ENCODE results near the gene TTC21A. TPM values are rescaled to one million over a fixed set of nuclear protein-coding genes. Genes with fewer than 3 reads are reported as not detected.

The TTC21A gene
- total and polyA plus RNA-seq, 2 of the 13 experiments (the other 11 are each of a cell fraction or from before 2014, with no cell fraction given), result 0.31 to 1.5 TPM

- CTCF ChIA-PET (ENCODE audit: low intra/inter-chr PET ratio, low total read pairs), result no interaction called here
- Histone ChIP-seq H3K27ac (ENCODE audit: extremely low read length, insufficient read depth, low read length) (no peak overlapping the region), H3K4me2 (ENCODE audit: low read depth, low read length) (no peak overlapping the region), H2AFZ (ENCODE audit: low read length) (no peak overlapping the region), H3K4me3 (replicated peaks in 1 of 3; ENCODE audit: insufficient read depth in 1 of 3, low read depth in 2 of 3, low read length in 3 of 3) (no peak overlapping the region), H4K20me1 (ENCODE audit: insufficient read depth, low read length) (no peaks in the 10 kb centered on the region), H3K36me3 (replicated peaks in 1 of 2; ENCODE audit: control insufficient read depth in 1 of 2, insufficient read depth in 2 of 2, low read length in 2 of 2) (peaks cover 4 to 20% of the 10 kb centered on the region in 2 experiments), H3K79me2 (ENCODE audit: insufficient read depth, low read length) (peaks cover 20% of the 10 kb centered on the region), H3K4me1 (ENCODE audit: insufficient read depth, low read length) (peaks cover 38% of the 10 kb centered on the region), H3K9ac (ENCODE audit: insufficient read depth, low read depth, low read length) (no peak overlapping the region), H3K27me3 (ENCODE audit: control insufficient read depth in 1 of 2, insufficient read depth in 2 of 2, low read length in 2 of 2) (no peaks in the 10 kb centered on the region; a peak in 1 of 5 replicates), H3K9me3 (ENCODE audit: low read length) (no peaks in the 10 kb centered on the region)
- FAIRE-seq, result no peak
- intact Hi-C loops (cut with micrococcal nuclease; ENCODE audit: unreplicated experiment), result no loop called here
- no peak for DNase-seq (ENCODE audit: low spot score)
- WGBS (ENCODE audit: low lambda C conversion rate), result 100% methylated on average over 3 of the region's 6 CpGs
- BruUV-seq (replicated peaks), result no TSS peak
- POLR2A ChIA-PET, result no interaction called here
- TF ChIP-seq ZNF143 (CRISPR knock-in tag; IDR thresholded peaks at IDR 0.05), result no peak
- TF ChIP-seq KLF9 (CRISPR knock-in tag; IDR thresholded peaks at IDR 0.05; ENCODE audit: low read depth), result no peak
- TF ChIP-seq SIN3B (IDR thresholded peaks at IDR 0.05; ENCODE audit: low read length), result no peak
- ATAC-seq, result no peak
- in situ Hi-C loops (cut with HindIII; ENCODE audit: extremely low pct_ligation_motif_present, low pct_unique_long_range_greater_than_20kb), result no loop called here
Observed at GRCh38 chr3:39103791-39104552, 3.5 kb upstream of the TTC21A start.

GRCh38 chr3:39104961-39105686 lies 2.4 kb upstream of the TTC21A start:
- Histone ChIP-seq H4K20me1 (ENCODE audit: insufficient read depth, low read length) (no peaks in the 10 kb centered on the region), H2AFZ (ENCODE audit: low read length) (no peak overlapping the region), H3K27me3 (ENCODE audit: control insufficient read depth in 1 of 2, insufficient read depth in 2 of 2, low read length in 2 of 2) (no peaks in the 10 kb centered on the region; a peak in 1 of 5 replicates), H3K27ac (ENCODE audit: extremely low read length, insufficient read depth, low read length) (no peak overlapping the region), H3K36me3 (replicated peaks in 1 of 2; ENCODE audit: control insufficient read depth in 1 of 2, insufficient read depth in 2 of 2, low read length in 2 of 2) (peaks cover 4 to 9% of the 10 kb centered on the region in 2 experiments; a peak in 3 of 5 replicates), H3K4me2 (ENCODE audit: low read depth, low read length) (no peak overlapping the region), H3K4me1 (ENCODE audit: insufficient read depth, low read length) (peaks cover 38% of the 10 kb centered on the region), H3K9me3 (ENCODE audit: low read length) (no peaks in the 10 kb centered on the region), H3K4me3 (replicated peaks in 1 of 3; ENCODE audit: insufficient read depth in 1 of 3, low read depth in 2 of 3, low read length in 3 of 3) (no peak overlapping the region), H3K9ac (ENCODE audit: insufficient read depth, low read depth, low read length) (no peak overlapping the region), H3K79me2 (ENCODE audit: insufficient read depth, low read length) (peaks cover 20% of the 10 kb centered on the region)
- no peak for FAIRE-seq
- intact Hi-C loops (cut with micrococcal nuclease; ENCODE audit: unreplicated experiment) (loop anchor here (5.0 kb wide), 1 partner anchor 182 kb away; no protein-coding TSS in a partner anchor), in situ Hi-C loops (cut with HindIII; ENCODE audit: extremely low pct_ligation_motif_present, low pct_unique_long_range_greater_than_20kb) (no loop called here)
- no peak for TF ChIP-seq ADNP (CRISPR knock-in tag; IDR thresholded peaks at IDR 0.05)
- no peak for TF ChIP-seq TBX3 (IDR thresholded peaks at IDR 0.05; ENCODE audit: borderline replicate concordance)
- no peak for ATAC-seq
- WGBS (ENCODE audit: low lambda C conversion rate), result 98% methylated on average over 6 of the region's 7 CpGs
- BruUV-seq (replicated peaks), result no TSS peak
- no peak for DNase-seq (ENCODE audit: low spot score)
- CTCF ChIA-PET (ENCODE audit: low intra/inter-chr PET ratio, low total read pairs), result no interaction called here
- POLR2A ChIA-PET, result no interaction called here

All from HepG2 (cell line).